HL-60 (cell line): Measurements from ENCODE around the gene SIL1.

Source experiments
- DNase-seq, 2 experiments: peaks; one replicate each; pipeline ENCODE4 v3.0.0-alpha.2; 2010 to 2020; ENCODE audit warnings: low read depth in 1 of 2, low spot score in 1 of 2
- H3K27ac ChIP-seq: fragments of 250-450 bp; sonication (Bioruptor Pico); replicated peaks from 2 replicates; pipeline ENCODE4 v1.5.1; 2020; ENCODE audit warnings: mild to moderate bottlenecking, moderate library complexity
- H3K27me3 ChIP-seq: fragments of 250-450 bp; sonication (Bioruptor Pico); 2 replicates; pipeline ENCODE4 v1.5.1; 2021; ENCODE audit warnings: mild to moderate bottlenecking, moderate library complexity; ENCODE audit not compliant: insufficient read depth, poor library complexity, severe bottlenecking
- H3K4me3 ChIP-seq: replicated peaks from 2 replicates; pipeline ENCODE4 v1.5.1; 2011; ENCODE audit warnings: mild to moderate bottlenecking, control low read depth, low read length; ENCODE audit not compliant: insufficient read depth
- CTCF ChIP-seq: IDR thresholded peaks from one replicate; pipeline ENCODE4 v1.5.1; 2011; ENCODE audit warnings: low read length, control low read depth, inconsistent platforms; ENCODE audit not compliant: insufficient read depth
- GABPA ChIP-seq: IDR thresholded peaks from 2 replicates; pipeline ENCODE4 v1.6.1; 2012; ENCODE audit warnings: low read depth
- POLR2AphosphoS5 ChIP-seq: IDR thresholded peaks from 2 replicates; pipeline ENCODE4 v1.6.1; 2012; ENCODE audit warnings: low read depth
- REST ChIP-seq: IDR thresholded peaks from 2 replicates; pipeline ENCODE4 v1.6.1; 2012; ENCODE audit warnings: low read depth; ENCODE audit not compliant: insufficient replicate concordance
- SPI1 ChIP-seq: IDR thresholded peaks from 2 replicates; pipeline ENCODE4 v1.6.1; 2012; ENCODE audit warnings: low read depth, mild to moderate bottlenecking, borderline replicate concordance

The SIL1 gene

GRCh38 chr5:139120521-139120920 is 77.6 kb downstream of the SIL1 start:
- TF ChIP-seq GABPA, result no peak
- TF ChIP-seq SPI1, result no peak
- no peak for TF ChIP-seq CTCF
- no peak for TF ChIP-seq POLR2AphosphoS5
- no peak for TF ChIP-seq REST
- Histone ChIP-seq H3K4me3 (no peak overlapping the region), H3K27ac (no peak overlapping the region), H3K27me3 (no peaks in the 10 kb centered on the region)
- no peak for DNase-seq

DNA sequence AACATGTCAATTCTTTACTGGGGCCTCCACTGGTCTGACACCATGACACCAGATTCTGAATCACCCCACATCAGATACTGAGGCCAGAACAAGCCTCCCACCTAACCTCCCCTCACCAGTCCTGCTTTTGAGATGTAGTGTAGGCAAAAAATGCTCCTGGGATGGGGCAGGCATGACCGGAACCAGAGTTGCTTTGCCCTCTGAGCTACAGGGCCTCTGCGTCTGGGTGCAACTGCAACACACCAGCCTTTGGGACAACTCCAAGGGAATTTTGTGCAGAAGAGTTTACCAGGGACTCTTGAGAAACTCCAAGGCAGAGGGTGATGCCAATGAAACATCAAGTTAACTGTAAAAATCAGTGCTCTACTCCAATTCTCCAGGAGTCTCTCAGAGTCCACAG is 79.4 kb downstream of the SIL1 start:
- no peak overlapping the region for H3K27ac ChIP-seq
- no peak for TF ChIP-seq GABPA
- no peak overlapping the region for H3K4me3 ChIP-seq
- no peaks in the 10 kb centered on the region for H3K27me3 ChIP-seq
- DNase-seq, result no peak

DNA sequence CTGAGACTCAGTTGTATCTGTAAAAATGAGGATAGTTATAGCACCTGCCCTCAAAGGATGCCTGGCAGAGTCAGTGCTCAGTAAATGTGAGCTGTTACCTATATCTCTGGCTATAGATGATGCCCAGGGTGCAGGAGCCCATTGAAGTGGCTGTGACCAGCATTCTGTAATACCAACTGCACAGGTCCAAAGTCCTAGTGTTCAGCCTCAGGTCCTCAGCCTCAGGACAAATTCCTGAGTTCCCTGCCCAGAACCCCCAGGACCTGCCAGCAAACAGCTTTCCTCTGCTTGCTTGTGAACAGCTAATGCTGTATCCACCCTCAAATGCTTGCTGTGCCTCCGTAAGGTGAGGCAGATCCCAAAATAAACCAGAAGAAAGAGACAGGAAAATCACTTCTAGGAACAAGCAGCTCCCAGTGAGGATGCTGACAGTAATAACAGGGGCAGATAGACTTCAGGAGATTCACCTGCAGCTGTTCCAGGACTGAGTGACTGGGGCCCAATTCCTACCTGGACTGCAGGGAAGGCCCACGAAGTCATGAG is 80.8 kb downstream of the SIL1 start:
- Histone ChIP-seq H3K27me3 (no peaks in the 10 kb centered on the region), H3K27ac (no peak overlapping the region), H3K4me3 (no peak overlapping the region)
- TF ChIP-seq POLR2AphosphoS5, result no peak
- no peak for TF ChIP-seq REST
- no peak for TF ChIP-seq SPI1
- no peak for TF ChIP-seq GABPA
- TF ChIP-seq CTCF, result no peak
- no peak for DNase-seq

DNA sequence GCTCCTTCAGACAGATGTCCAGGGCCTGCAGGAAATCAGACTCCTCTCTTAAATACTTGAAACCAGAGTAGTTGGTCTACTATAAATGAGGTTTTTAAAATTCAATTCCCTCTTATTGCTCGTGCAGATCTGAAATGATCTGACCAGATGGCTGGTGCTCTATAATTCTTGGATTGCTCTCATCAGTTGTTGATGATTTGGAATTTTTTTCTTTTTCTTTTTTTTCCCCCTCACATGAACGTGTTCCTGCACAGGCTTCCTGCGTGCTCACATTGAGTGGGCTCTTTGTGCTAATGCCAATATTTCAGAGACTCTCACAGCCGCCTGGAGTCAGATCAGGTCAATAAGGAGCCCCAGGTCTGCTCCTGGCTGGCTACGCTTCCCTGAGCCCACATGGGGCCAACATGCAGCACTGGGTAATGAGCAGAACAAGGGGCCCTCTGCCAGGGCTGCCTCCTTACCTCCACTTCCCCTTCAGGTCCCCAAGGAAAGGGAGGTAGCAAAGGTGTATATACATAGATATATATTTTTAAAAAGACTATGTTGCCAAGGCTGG is 82.0 kb downstream of the SIL1 start:
- DNase-seq, result no peak
- TF ChIP-seq REST (no peak), CTCF (no peak), SPI1 (no peak), GABPA (no peak), POLR2AphosphoS5 (no peak)
- Histone ChIP-seq H3K27ac (no peak overlapping the region), H3K4me3 (no peak overlapping the region), H3K27me3 (no peaks in the 10 kb centered on the region)
